Uterus (tissue), 4 donors: ENCODE data around the gene PCDHB12. TPM values are rescaled to one million over a fixed set of nuclear protein-coding genes. Genes with fewer than 3 reads are reported as not detected.
"Not testable (repeated sequence)": the region's sequence is repeated elsewhere in the genome, so short reads cannot be mapped to it uniquely, and the experiment has no call there.

ENCODE experiments used
- DNase-seq, 2 donors: peaks; one replicate each; pipeline ENCODE4 v3.0.0-alpha.2; 2019 to 2020
- H3K27ac ChIP-seq, 2 donors: fragments of 200-600 bp; sonication (generic); 1 replicate in 1 of 2; 2 replicates in 1 of 2; pipeline ENCODE4 v1.5.1; 2016 to 2018
- H3K27me3 ChIP-seq, 2 donors: fragments of 200-600 bp; sonication (generic); one replicate each; pipeline ENCODE4 v1.5.1; 2018 to 2019; ENCODE audit warnings: control low read depth in 1 of 2
- H3K36me3 ChIP-seq, 2 donors: fragments of 200-600 bp; sonication (generic); one replicate each; pipeline ENCODE4 v1.5.1; 2019; ENCODE audit warnings: control low read depth in 1 of 2
- H3K4me1 ChIP-seq, 2 donors: fragments of 200-600 bp; sonication (generic); one replicate each; pipeline ENCODE4 v1.5.1; 2018 to 2019; ENCODE audit warnings: control low read depth in 1 of 2
- H3K4me3 ChIP-seq, 2 donors: fragments of 200-600 bp; sonication (generic); 1 replicate in 1 of 2; 2 replicates in 1 of 2; pipeline ENCODE4 v1.5.1; 2018 to 2019; ENCODE audit warnings: mild to moderate bottlenecking in 1 of 2
- H3K9me3 ChIP-seq, 2 donors: fragments of 200-600 bp; sonication (generic); one replicate each; pipeline ENCODE4 v1.5.1; 2019; ENCODE audit warnings: control low read depth in 1 of 2
- POLR2A ChIP-seq, 2 donors: fragments of 450-650 bp; IDR thresholded peaks; one replicate each; pipeline ENCODE4 v1.6.1; 2016; ENCODE audit warnings: antibody characterized with exemption in 2 of 2, mild to moderate bottlenecking in 1 of 2, moderate library complexity in 1 of 2
- intact Hi-C: fragments of 100-400 bp; cut with DNase I; formaldehyde crosslinking; loops from one replicate; pipeline ENCODE4 v1.15.1; 2023; ENCODE audit warnings: low total_unique reads
- total RNA-seq, 4 donors: library from RNA; depleted of rRNA in 3 of 4; stranded (reverse); fragments of >200 nt in 3 of 4; gene quantifications; one replicate each; pipeline versions ENCODE4 v1.1.0 to v1.2.4, GENCODE V29; 2014 to 2023
- TF ChIP-seq, protein P1 (sequence below), 4 experiments: fragments of 200-600 bp in 2 of 4; fragments of 450-650 bp in 2 of 4; sonication (generic) in 2 of 4; IDR thresholded peaks; one replicate each; pipeline ENCODE4 v1.5.1; 2016 to 2019; ENCODE audit warnings: antibody characterized with exemption in 4 of 4, mild to moderate bottlenecking in 2 of 4, moderate library complexity in 1 of 4
- donor health status: DM: yes; HTN: yes; CAD: no.

Gene PCDHB12
- total RNA-seq, 4 donors from 2014 or later, result 0.88 to 20.5 (median 9.1) TPM

GRCh38 chr5:141213656-141214339 is 5.3 kb downstream of the PCDHB12 start, which contains the start of gene PCDHB13:
Gene PCDHB13, plus strand, starts transcription at chr5:141213919. Its CDS starts 205 bp downstream, at chr5:141214124.
- H3K4me1 ChIP-seq, H3K27ac ChIP-seq, H3K27me3 ChIP-seq, intact Hi-C loops, H3K36me3 ChIP-seq, H3K4me3 ChIP-seq: not testable (repeated sequence)
- TF ChIP-seq, protein P1, sequence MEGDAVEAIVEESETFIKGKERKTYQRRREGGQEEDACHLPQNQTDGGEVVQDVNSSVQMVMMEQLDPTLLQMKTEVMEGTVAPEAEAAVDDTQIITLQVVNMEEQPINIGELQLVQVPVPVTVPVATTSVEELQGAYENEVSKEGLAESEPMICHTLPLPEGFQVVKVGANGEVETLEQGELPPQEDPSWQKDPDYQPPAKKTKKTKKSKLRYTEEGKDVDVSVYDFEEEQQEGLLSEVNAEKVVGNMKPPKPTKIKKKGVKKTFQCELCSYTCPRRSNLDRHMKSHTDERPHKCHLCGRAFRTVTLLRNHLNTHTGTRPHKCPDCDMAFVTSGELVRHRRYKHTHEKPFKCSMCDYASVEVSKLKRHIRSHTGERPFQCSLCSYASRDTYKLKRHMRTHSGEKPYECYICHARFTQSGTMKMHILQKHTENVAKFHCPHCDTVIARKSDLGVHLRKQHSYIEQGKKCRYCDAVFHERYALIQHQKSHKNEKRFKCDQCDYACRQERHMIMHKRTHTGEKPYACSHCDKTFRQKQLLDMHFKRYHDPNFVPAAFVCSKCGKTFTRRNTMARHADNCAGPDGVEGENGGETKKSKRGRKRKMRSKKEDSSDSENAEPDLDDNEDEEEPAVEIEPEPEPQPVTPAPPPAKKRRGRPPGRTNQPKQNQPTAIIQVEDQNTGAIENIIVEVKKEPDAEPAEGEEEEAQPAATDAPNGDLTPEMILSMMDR (IDR thresholded peaks at IDR 0.05), result peak in 1 of 4 experiments; percentile 11
- peaks cover 0 to 57% of the 10 kb centered on the region in 2 donors for H3K9me3 ChIP-seq
- peak; percentile 27 to 34 for DNase-seq

DNA sequence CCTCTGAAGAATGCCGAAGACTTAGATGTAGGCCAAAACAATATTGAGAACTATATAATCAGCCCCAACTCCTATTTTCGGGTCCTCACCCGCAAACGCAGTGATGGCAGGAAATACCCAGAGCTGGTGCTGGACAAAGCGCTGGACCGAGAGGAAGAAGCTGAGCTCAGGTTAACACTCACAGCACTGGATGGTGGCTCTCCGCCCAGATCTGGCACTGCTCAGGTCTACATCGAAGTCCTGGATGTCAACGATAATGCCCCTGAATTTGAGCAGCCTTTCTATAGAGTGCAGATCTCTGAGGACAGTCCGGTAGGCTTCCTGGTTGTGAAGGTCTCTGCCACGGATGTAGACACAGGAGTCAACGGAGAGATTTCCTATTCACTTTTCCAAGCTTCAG is 6.1 kb downstream of the PCDHB12 start:
- H3K9me3 ChIP-seq, result peaks cover 0 to 55% of the 10 kb centered on the region in 2 donors
- intact Hi-C loops, result not testable (repeated sequence)

GRCh38 chr5:141215504-141215903 is 7.0 kb downstream of the PCDHB12 start:
- intact Hi-C loops, H3K27me3 ChIP-seq, H3K36me3 ChIP-seq, H3K27ac ChIP-seq, DNase-seq, H3K4me1 ChIP-seq, H3K4me3 ChIP-seq: not testable (repeated sequence)
- peaks cover 0 to 54% of the 10 kb centered on the region in 2 donors for H3K9me3 ChIP-seq

More for the DNA sequence above, 6.1 kb downstream of the PCDHB12 start:
- H3K36me3 ChIP-seq, H3K27me3 ChIP-seq, H3K4me3 ChIP-seq, H3K27ac ChIP-seq, DNase-seq, H3K4me1 ChIP-seq: not testable (repeated sequence)

DNA sequence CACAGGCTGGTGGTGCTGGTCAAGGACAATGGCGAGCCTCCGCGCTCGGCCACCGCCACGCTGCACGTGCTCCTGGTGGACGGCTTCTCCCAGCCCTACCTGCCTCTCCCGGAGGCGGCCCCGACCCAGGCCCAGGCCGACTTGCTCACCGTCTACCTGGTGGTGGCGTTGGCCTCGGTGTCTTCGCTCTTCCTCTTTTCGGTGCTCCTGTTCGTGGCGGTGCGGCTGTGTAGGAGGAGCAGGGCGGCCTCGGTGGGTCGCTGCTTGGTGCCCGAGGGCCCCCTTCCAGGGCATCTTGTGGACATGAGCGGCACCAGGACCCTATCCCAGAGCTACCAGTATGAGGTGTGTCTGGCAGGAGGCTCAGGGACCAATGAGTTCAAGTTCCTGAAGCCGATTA is 7.5 kb downstream of the PCDHB12 start:
- H3K4me1 ChIP-seq, H3K27me3 ChIP-seq, DNase-seq, H3K36me3 ChIP-seq, H3K27ac ChIP-seq, intact Hi-C loops, H3K4me3 ChIP-seq: not testable (repeated sequence)
- H3K9me3 ChIP-seq, result peaks cover 0 to 56% of the 10 kb centered on the region in 2 donors

DNA sequence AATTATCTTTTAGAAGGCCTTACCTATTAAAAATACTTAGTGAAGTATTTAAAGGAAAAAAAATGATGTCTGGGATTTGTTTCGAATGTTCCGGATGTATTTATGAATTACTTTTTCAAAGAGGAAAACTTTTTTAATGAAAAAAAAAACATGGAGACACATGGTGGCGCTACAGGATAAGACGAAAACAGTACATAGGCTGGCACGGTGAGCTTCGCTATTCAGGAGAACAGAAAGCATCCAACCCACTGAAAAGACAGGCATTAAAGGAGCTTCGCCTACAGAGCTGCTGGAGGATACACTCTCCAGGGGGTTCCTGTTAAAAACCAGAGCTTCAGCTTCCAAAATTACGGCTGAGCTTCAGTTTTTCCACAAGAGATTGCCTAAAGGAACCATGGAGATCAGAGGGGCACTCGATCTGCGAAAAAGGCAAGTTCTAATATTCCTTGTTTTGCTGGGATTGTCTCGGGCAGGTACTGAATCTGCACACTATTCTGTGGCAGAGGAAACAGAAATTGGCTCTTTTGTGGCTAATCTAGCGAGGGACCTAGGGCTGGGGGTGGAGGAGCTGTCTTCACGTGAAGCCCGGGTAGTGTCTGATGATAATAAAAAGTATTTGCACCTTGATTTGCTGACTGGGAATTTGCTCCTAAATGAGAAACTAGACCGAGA is 14.7 kb downstream of the PCDHB12 start, which contains the start of gene PCDHB14:
Gene PCDHB14 (plus strand): TSS at position 232 of the 672 bp plus-strand sequence. CDS start 163 bp downstream, at position 395.
- DNase-seq, result no peak
- H3K27ac ChIP-seq, result no peak within 1 kb of the TSS
- no peaks in the 10 kb centered on the region for H3K27me3 ChIP-seq
- H3K4me3 ChIP-seq, result peak within 1 kb of the TSS; percentile 0 to 15
- H3K4me1 ChIP-seq, result no peaks in the 10 kb centered on the region
- intact Hi-C loops, result no loop called here
- TF ChIP-seq POLR2A (IDR thresholded peaks at IDR 0.05), result no peak
- TF ChIP-seq, protein P1 (IDR thresholded peaks at IDR 0.05), result no peak
- H3K9me3 ChIP-seq, result peaks cover 0 to 73% of the 10 kb centered on the region in 2 donors
- H3K36me3 ChIP-seq, result no peaks in the 10 kb centered on the region

DNA sequence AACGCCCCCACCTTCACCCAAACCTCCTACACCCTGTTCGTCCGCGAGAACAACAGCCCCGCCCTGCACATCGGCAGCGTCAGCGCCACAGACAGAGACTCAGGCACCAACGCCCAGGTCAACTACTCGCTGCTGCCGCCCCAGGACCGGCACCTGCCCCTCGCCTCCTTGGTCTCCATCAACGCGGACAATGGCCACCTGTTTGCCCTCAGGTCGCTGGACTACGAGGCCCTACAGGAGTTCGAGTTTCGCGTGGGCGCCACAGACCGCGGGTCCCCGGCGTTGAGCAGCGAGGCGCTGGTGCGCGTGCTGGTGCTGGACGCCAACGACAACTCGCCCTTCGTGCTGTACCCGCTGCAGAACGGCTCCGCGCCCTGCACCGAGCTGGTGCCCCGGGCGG is 16.3 kb downstream of the PCDHB12 start:
- H3K27ac ChIP-seq, H3K36me3 ChIP-seq, DNase-seq, H3K4me1 ChIP-seq, H3K4me3 ChIP-seq, intact Hi-C loops, H3K27me3 ChIP-seq: not testable (repeated sequence)
- H3K9me3 ChIP-seq, result peaks cover 0 to 70% of the 10 kb centered on the region in 2 donors

- H3K4me3 ChIP-seq, H3K27ac ChIP-seq, H3K27me3 ChIP-seq, H3K36me3 ChIP-seq, intact Hi-C loops, DNase-seq, H3K4me1 ChIP-seq: not testable (repeated sequence)
- H3K9me3 ChIP-seq, result peaks cover 0 to 64% of the 10 kb centered on the region in 2 donors
Observed at GRCh38 chr5:141225421-141225820, 16.9 kb downstream of the PCDHB12 start.
